Stimulated activated CD4-positive, alpha-beta T cell treated with anti-CD3 and anti-CD28 coated beads, Interleukin-1b, Interleukin-23, amount 100 ng/mL, for 24 hours (primary cell): Measurements from ENCODE around the gene MROH7.

Experiments used
- DNase-seq, 4 experiments: peaks; one replicate each; pipeline ENCODE4 v3.0.0-alpha.2; 2020; ENCODE audit warnings: low read depth in 4 of 4, low spot score in 1 of 4

The MROH7 gene

DNA sequence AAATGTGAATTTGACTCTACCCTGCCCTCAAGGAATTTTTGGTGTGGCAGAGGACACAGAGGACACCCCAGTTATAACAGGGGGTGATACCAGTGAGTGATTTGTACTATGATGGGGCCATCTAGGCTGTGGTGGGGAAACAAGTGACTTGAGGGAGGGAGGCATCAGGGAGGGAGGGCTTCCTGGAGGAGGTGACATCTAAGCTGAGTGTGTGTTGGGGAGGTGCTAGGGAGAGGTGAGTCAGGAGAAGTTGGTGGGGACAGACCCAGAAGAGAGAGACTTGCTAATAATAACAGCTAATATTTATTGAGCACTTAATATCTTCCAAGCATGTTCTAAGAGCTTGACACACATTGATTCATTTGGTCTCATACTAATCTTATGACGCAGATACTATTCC, 54.2 kb downstream of the MROH7 start:
- DNase-seq: no peak

DNA sequence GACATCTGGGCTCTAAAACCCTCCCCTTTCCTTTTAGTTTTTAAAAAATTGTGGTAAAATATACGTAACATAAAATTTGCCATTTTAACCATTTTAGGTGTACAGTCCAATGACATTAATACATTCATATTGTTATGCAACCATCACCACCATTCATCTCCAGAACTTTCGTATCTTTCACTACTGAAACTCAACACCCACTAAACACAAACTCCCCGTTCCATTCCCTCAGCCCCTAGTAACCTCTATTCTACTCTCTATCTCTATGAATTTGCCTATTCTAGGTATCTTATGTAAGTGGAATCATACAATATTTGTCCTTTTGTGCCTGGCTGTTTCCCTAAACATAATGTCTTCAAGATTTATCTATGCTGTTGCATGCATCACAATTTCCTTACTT, 54.7 kb downstream of the MROH7 start:
- DNase-seq: no peak

DNA sequence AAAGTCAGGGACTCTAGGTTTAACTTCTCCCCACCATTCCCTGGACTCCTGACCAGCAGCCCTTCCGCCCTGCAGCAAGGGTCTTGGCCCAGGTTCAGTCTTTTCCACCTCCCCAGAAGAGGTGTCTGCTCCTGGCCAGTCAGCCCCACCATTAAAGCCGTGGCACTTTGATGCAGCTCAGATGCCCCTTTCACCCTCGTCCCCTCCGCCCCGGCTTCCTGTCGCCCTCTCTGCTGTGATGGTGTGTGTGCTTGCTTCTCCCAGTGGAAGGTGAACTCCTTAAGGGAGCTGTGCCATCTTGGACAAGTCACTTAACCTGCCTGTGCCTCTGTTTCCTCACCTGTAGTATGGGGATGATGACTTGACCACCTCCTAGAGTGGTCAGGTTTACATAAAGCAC, 56.3 kb downstream of the MROH7 start:
- no peak for DNase-seq

DNA sequence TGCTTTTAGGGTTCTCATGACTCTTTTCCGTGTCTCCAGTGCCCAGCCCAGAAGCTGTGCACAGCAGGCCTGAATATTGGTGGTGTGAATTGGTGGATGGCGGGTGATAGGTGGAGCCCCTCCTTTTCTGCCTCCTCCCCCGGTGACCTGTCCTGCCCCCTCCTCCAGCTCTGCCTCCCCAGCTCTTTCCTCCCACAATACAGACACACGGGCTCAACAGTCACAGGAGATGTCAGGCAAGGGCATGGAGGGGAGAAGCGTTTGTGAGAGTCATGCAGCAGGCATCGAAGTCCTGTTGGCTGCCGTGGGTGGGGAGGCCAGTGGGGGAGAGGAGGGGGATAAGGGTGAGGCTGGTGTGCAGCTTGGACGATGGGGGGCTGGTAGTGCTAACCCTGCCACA, 56.8 kb downstream of the MROH7 start:
- DNase-seq: no peak

DNA sequence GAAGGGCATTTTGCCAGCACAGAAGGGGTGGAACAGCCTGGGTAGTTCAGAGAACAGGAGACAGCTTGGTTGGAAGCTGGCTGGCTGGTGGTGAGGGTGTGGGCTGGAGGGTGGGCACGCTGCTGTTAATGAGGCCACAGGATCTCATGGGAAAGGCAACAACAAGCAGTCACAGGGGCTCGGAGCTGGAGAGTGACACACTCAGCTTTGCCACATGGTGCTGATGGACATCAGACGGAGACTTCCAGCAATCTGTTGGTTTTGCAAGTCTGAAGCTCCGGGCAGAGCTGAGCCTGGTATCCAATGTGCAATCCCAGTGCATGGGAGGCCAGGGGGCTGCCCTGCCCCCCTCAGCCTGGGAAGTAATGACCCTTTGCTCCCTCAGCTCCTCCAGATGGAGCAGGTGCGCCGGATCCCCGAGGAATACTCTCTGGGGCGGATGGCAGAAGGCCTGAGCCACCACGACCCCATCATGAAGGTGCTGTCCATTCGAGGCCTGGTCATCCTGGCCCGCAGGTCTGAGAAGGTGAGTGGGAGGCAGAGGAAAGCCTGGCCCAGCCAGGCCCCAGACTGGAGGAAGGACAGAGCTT, 58.4 kb downstream of the MROH7 start:
- no peak for DNase-seq

DNA sequence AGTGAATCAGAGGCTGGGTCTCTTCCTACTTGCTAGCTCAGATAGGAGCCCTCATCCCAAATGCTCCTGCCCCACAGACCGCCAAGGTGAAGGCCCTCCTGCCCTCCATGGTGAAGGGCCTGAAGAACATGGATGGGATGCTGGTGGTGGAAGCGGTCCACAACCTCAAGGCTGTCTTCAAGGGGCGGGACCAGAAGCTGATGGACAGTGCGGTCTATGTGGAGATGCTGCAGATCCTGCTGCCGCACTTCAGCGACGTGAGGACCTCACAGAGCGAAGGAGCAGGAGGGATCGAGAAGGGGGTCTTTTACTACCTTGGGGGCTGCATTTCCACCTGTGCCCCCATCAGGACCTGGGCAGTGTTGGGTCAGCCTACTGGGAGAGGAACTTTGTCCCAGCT, 59.5 kb downstream of the MROH7 start:
- no peak for DNase-seq

DNA sequence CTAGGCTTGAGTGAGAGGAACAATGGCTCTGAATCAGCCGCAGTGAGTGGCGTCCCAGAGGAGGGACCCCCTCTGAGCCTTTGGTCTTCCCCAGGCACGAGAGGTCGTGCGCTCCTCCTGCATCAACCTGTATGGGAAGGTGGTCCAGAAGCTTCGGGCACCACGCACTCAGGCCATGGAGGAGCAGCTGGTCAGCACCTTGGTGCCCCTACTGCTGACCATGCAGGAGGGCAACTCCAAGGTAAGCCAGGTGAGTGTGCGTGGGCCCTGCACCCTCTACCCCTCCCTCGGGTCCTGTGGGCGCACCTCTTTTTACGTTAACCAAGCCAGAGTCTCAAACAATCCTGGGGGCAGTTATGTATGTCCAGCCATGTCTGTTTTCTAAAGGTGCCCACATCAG, 60.4 kb downstream of the MROH7 start:
- DNase-seq: no peak

DNA sequence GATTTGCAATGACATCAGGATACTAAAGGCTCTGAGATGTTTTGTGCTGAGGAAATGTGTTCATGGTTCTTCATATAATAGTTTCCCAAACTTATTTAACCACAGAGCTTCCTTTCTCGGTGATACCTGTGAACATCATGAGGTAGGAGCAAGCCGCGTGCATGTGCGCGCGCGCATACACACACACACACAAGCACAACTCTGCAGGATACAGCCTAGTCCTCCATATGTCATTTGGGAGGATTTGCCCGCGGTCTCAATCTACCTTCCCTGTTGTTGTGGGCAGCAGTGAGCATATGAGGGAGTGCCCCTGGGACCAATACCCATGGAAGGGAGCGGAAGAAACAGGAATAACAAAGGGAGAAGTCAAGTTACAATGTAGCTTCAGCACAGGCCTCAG, 61.9 kb downstream of the MROH7 start:
- DNase-seq: no peak

DNA sequence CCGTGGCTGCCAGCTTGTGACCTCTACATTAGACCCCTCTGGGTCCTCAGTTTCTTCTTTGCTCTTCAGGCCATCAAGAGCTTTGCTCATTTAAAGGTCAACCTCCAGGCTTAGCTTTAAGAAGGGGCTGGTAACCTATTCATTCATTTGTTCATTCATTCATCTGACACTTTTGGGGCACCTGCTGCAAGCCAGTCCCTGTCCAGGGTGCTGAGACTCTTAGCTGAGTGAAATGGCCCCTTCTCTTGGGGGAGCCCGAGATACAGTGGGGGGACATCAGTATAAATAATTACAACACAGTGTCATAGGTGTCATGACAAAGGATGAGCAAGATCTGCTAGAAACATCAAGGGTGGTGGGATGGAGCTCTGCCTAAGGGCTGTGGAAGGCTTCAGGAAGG, 63.6 kb downstream of the MROH7 start:
- DNase-seq: no peak

DNA sequence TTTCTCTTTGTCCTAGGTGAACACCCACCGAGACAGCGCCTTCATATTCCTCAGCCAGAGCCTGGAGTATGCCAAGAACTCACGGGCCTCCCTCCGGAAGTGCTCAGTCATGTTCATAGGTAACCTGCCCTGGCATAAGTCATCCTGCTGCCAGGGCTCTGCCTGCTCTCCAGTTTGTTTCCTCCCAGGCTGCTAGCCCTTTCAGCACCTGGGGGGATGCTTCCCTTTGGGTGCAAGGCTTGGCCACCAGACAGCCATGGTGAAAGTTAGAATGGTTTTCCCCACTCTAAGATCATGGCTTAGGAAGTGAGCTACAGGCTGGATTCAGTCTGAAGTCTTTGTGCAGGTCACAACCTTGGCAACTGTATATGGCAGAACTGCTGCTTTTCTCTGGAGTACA, 64.8 kb downstream of the MROH7 start:
- no peak for DNase-seq

DNA sequence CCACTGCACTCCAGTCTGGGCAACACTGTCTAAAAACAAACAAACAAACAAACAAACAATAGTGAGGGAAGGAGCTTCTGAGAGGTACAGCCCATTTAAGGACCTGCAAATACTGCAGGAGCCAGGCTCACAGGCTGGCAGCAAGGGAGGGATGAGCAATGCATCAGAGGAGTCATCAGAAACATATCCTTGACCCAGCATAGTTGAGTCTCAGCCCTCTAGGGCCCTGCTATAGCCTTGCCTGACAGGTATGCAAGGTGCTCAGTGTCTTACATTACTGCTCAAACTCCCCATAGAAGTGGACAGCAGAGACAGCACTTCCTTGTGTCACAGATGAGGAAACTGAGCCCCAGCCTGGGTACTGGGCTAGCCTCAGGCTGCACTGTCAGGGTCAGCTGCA, 66.8 kb downstream of the MROH7 start:
- no peak for DNase-seq

DNA sequence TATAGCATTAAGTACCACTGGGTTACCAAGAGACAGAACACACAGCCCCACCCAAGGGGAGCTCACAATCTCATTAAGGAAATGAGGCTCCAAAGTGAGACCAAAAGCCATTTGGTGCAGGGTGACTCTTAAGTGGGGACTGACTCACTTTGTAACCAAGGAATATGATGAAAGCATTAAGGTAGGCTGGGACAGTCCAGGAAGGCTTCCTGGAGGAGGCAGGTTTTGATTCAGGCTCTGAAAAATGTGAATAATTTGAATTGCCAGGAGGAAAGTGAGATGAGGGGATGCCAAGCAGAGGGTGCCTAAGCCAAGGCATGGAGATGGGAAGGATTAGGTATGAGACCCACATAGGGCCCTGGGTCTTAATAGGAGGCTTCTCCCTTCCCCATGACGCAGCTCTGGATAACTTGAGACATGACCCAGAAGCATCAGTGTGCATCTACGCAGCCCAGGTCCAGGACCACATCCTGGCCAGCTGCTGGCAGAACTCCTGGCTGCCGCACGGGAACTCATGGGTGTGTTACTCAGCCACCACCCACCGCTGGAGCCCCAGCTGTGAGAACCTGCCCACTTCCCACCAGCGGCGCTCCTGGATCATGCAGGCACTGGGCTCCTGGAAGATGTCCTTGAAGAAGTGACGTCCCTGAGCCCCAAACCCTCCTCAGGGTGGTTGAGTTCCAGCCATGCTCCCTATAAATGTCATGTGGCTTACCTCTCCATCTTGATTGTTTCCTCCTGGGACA, 68.1 kb downstream of the MROH7 start:
- DNase-seq: no peak

DNA sequence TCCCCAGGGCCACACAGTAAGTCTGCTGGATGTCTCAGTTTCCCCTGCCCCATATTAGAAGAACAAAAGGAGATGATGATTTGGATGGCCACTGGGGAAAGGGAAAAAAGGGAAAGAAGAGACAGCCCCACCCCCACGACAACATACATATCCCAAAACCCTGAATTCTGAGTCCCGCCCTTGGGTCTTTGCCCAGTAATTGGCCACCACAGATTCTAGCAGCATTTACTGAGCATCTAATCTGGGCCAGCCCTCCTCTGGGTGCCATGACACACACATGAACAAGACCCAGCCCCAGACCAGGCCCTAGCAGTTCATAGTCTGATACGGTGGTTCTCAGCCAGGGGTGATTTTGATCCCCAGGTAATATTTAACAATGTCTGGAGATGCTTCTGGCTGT, 68.8 kb downstream of the MROH7 start:
- DNase-seq: no peak

DNA sequence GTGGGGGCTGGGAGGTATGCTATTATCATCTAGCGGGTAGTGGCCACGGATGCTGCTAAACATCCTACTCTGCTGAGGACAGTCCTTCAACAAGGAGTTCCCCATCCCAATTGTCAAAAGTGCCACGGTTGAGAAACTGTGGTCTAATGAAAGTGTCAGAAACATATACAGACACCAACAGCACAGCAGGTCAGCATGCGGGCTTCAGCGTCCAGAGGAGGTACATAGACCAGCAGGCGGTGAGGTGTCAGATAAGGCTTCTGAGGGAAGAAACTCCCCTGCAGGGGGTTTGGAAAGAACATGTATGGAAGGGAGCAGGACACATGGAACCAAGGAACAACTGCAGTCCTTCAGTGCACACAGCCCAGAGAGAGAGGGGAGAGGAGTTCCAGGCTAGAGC, 69.3 kb downstream of the MROH7 start:
- DNase-seq: no peak

DNA sequence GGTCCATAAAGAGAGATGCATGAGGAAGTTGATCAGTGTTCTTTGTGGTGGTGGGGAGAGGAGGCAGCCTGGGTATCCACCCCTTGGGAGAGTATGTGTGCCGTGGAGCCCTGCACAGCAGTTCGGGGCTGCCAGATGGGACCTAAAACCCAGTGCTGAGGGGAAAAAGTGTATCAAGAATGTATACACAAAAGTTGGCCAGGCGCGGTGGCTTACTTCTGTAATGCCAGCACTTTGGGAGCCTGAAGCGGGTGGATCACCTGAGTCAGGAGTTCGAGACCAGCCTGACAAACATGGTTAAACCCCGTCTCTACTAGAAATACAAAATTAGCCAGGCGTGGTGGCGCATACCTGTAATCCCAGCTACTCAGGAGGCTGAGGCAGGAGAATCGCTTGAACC, 70.0 kb downstream of the MROH7 start:
- no peak for DNase-seq

DNA sequence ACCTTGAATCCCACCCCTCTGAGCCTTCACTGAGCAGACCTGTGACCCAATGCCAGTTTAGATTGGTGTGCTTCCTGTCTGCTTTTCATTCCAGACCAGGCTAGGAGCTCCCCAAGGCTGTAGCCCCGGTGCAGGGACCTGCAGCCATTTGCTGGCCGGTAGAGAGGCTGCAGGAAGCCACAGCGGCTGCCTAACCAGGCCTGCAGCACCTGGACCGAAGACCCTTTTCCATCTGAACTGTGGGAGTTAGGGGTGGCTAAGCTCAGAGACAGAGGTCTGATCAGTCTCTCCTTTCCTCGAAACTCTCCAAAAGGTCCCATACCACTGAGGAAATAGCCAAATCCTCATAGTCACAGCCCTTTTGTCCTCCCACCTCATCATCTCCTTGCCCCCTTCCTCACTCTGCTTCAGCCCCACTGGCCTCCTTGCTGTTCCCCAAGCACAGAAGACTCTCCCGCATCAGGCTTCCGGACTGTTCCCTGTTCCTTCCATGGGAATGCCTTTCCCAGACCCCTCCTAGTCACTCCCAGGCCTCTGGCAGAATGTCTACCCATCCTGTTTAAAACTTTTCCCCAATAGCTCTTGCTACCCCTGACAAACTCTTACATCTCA, 73.4 kb downstream of the MROH7 start:
- no peak for DNase-seq

DNA sequence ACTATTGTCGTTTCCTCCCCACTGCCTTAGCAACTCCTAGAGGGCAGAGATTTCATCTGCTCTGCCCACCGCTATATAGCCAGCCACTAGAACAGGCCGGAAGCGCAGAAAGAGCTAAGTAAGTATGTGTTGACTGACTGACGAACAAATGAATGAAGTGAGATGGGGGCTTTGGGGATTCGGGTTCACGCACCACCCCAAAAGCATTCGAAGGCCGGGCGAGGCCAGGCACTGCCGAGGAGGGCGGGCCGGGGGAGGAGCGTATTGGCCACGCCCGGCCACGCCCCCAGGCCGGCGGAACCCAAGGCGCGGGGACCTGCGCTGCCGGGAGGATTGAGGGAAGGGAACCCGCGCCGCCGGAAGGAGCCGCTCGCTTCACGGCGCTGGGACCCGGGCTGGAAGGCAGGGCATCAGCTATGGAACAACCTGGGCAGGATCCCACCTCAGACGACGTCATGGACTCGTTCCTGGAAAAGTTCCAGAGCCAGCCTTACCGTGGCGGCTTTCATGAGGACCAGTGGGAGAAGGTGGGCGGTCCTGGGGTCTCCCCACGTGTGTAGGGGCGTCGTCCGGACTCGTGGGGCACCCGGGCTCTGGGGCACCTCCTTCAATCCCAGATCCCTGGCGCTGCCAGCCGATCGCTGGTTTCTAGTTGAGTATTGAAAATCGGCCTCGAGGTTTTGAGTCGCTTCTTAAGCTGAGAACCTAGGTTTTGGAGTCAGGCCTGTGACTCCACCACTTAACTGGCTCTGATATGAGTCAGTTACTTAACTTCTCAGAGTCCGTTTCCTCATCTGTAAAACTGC, 74.1 kb downstream of the MROH7 start, which contains the start of gene TTC4:
TTC4 (plus strand) TSS at position 369 of the 806 bp plus-strand sequence; CDS start at position 417, 48 bp downstream.
- peak; percentile 63 to 78 (median 75) for DNase-seq

DNA sequence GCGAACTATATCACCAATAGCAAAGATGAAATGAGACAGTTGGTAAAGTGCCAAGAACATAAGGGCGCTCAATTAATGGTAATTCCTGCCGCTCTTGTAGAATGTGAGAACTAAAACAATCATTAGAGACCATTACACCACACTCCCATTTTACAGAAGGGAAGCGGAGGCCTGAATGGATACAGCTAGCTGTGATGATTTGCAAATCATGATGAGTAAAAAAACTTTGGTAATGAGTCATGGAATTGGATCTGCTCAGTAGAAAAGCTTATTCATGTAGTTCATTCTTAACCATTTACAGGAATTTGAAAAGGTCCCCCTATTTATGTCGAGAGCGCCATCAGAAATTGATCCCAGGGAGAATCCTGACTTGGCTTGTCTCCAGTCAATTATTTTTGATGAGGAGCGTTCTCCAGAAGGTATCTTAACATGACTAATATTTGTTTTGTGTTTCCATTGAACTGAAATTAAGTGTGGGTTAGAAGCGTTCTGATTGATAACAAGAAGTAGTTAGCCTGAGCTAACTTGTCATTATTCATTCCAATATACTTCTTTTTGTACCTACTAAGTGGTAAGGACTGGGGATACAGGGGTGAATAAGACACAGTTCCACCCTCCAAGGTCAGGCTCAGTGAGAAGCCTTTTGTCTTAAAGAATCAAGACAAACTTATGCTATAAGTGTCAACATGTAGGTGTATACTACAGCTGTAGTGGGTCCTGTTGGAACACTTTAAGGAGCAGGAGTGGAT, 74.9 kb downstream of the MROH7 start:
- no peak for DNase-seq

DNA sequence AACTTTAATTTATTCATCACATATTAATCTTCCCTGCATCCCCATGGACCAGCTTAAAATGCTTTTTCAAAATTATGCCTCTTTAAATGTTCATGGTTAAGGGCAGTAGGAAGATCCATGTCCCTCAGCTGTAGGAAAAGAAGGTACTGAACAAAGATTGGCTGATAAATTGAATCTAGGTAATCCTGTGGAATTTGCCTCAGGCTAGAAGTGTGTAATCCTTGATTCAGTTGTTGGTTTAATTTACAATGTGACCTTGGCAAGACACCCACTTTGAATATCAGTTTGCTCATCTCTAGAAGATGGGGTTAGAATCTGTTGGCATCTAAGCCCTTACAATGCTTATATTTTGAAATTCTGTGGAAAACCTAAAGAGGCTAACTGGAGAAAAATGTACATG, 80.1 kb downstream of the MROH7 start:
- no peak for DNase-seq

DNA sequence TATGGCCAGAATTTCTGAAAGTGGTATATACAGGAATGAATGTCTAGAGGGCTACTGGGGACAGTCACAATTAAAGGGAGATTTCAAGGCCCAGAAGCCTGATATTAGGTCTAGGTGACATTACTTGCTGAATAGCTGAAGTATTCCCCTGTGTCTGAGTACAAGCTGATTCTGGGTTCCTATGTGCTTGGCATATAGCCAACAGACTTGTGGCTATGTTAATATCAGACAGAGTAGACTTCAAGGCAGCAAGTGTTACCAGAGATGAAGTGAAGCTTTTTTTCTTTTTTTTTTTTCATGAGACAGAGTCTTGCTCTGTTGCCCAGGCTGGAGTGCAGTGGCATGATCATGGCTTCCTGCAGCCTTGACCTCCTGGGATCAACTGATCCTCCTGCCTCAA, 82.4 kb downstream of the MROH7 start:
- no peak for DNase-seq

DNA sequence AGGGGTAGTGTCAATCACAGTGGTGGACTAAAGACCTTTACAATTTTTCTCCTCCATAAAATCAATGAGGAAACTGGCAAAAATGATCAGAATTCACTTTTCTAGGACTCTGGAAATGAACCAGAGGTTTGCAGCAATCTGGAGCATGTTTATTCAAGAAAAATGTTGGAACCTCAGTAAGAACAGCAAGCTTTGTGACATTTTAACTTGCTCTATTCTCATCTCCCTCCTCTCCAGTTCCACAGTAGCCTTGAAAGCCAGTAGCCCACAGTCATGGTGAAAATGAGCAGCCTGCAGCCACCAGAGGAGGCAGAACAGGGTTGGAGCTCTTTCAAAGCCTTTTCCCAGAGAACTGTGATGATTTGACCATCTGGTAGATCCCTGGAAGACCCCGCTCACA, 83.2 kb downstream of the MROH7 start:
- DNase-seq: no peak
